ENCODE data around the gene WNT2.
"Not testable (repeated sequence)": the region's sequence is repeated elsewhere in the genome, so short reads cannot be mapped to it uniquely, and the experiment has no call there.

WNT2 gene

GRCh38 chr7:117302396-117302795, 20.5 kb downstream of the WNT2 start:
- Histone ChIP-seq H3K9ac (ENCODE audit: low read depth, low read length) (no peak overlapping the region), H3K27me3 (ENCODE audit: control insufficient read depth, insufficient read depth, low read length) (no peaks in the 10 kb centered on the region), H3K4me1 (ENCODE audit: control insufficient read depth, insufficient read depth, low read length) (peaks cover 8% of the 10 kb centered on the region), H3K36me3 (ENCODE audit: control insufficient read depth, insufficient read depth, low read length) (no peaks in the 10 kb centered on the region), H3K4me3 (ENCODE audit: low read depth, low read length) (no peak overlapping the region), H3K9me3 (ENCODE audit: control insufficient read depth, insufficient read depth, low read length) (no peaks in the 10 kb centered on the region), H3K27ac (ENCODE audit: low read depth, low read length) (no peak overlapping the region)

- not testable (repeated sequence) for H3K27ac ChIP-seq (ENCODE audit: low read depth, low read length); H3K9ac ChIP-seq (ENCODE audit: low read depth, low read length); H3K4me3 ChIP-seq (ENCODE audit: low read depth, low read length)
Observed at GRCh38 chr7:117300506-117300905, 22.4 kb downstream of the WNT2 start.

GRCh38 chr7:117297606-117298005, 25.3 kb downstream of the WNT2 start:
- no peak overlapping the region for H3K27ac ChIP-seq (ENCODE audit: low read depth, low read length)
- no peak overlapping the region for H3K4me3 ChIP-seq (ENCODE audit: low read depth, low read length)
- no peaks in the 10 kb centered on the region for H3K9me3 ChIP-seq (ENCODE audit: control insufficient read depth, insufficient read depth, low read length)
- H3K9ac ChIP-seq (ENCODE audit: low read depth, low read length), result no peak overlapping the region
- H3K4me1 ChIP-seq (ENCODE audit: control insufficient read depth, insufficient read depth, low read length), result no peaks in the 10 kb centered on the region
- no peaks in the 10 kb centered on the region for H3K27me3 ChIP-seq (ENCODE audit: control insufficient read depth, insufficient read depth, low read length)
- H3K36me3 ChIP-seq (ENCODE audit: control insufficient read depth, insufficient read depth, low read length), result no peaks in the 10 kb centered on the region

More at GRCh38 chr7:117300506-117300905, 22.4 kb downstream of the WNT2 start:
- not testable (repeated sequence) for H3K9me3 ChIP-seq (ENCODE audit: control insufficient read depth, insufficient read depth, low read length); H3K36me3 ChIP-seq (ENCODE audit: control insufficient read depth, insufficient read depth, low read length); H3K27me3 ChIP-seq (ENCODE audit: control insufficient read depth, insufficient read depth, low read length); H3K4me1 ChIP-seq (ENCODE audit: control insufficient read depth, insufficient read depth, low read length)

GRCh38 chr7:117296066-117296465, 26.8 kb downstream of the WNT2 start:
- no peaks in the 10 kb centered on the region for H3K36me3 ChIP-seq (ENCODE audit: control insufficient read depth, insufficient read depth, low read length)
- H3K27me3 ChIP-seq (ENCODE audit: control insufficient read depth, insufficient read depth, low read length), result no peaks in the 10 kb centered on the region
- no peaks in the 10 kb centered on the region for H3K4me1 ChIP-seq (ENCODE audit: control insufficient read depth, insufficient read depth, low read length)
- no peak overlapping the region for H3K27ac ChIP-seq (ENCODE audit: low read depth, low read length)
- no peaks in the 10 kb centered on the region for H3K9me3 ChIP-seq (ENCODE audit: control insufficient read depth, insufficient read depth, low read length)
- H3K9ac ChIP-seq (ENCODE audit: low read depth, low read length), result no peak overlapping the region
- H3K4me3 ChIP-seq (ENCODE audit: low read depth, low read length), result no peak overlapping the region

GRCh38 chr7:117285826-117286225, 37.0 kb downstream of the WNT2 start:
- Histone ChIP-seq H3K9me3 (ENCODE audit: control insufficient read depth, insufficient read depth, low read length) (no peaks in the 10 kb centered on the region), H3K36me3 (ENCODE audit: control insufficient read depth, insufficient read depth, low read length) (no peaks in the 10 kb centered on the region), H3K27ac (ENCODE audit: low read depth, low read length) (no peak overlapping the region), H3K9ac (ENCODE audit: low read depth, low read length) (no peak overlapping the region), H3K27me3 (ENCODE audit: control insufficient read depth, insufficient read depth, low read length) (no peaks in the 10 kb centered on the region), H3K4me1 (ENCODE audit: control insufficient read depth, insufficient read depth, low read length) (peaks cover 4% of the 10 kb centered on the region; the same call in 1 of the 2 replicates), H3K4me3 (ENCODE audit: low read depth, low read length) (no peak overlapping the region)

GRCh38 chr7:117284692-117285091, 38.2 kb downstream of the WNT2 start:
- Histone ChIP-seq H3K9ac (ENCODE audit: low read depth, low read length) (no peak overlapping the region), H3K36me3 (ENCODE audit: control insufficient read depth, insufficient read depth, low read length) (no peaks in the 10 kb centered on the region), H3K4me3 (ENCODE audit: low read depth, low read length) (no peak overlapping the region), H3K9me3 (ENCODE audit: control insufficient read depth, insufficient read depth, low read length) (no peaks in the 10 kb centered on the region), H3K27ac (ENCODE audit: low read depth, low read length) (no peak overlapping the region), H3K27me3 (ENCODE audit: control insufficient read depth, insufficient read depth, low read length) (no peaks in the 10 kb centered on the region), H3K4me1 (ENCODE audit: control insufficient read depth, insufficient read depth, low read length) (peaks cover 4% of the 10 kb centered on the region; the same call in 1 of the 2 replicates)

GRCh38 chr7:117283779-117284178, 39.1 kb downstream of the WNT2 start:
- Histone ChIP-seq H3K27me3 (ENCODE audit: control insufficient read depth, insufficient read depth, low read length) (no peaks in the 10 kb centered on the region), H3K27ac (ENCODE audit: low read depth, low read length) (no peak overlapping the region), H3K9me3 (ENCODE audit: control insufficient read depth, insufficient read depth, low read length) (no peaks in the 10 kb centered on the region), H3K9ac (ENCODE audit: low read depth, low read length) (no peak overlapping the region), H3K4me3 (ENCODE audit: low read depth, low read length) (no peak overlapping the region), H3K36me3 (ENCODE audit: control insufficient read depth, insufficient read depth, low read length) (no peaks in the 10 kb centered on the region), H3K4me1 (ENCODE audit: control insufficient read depth, insufficient read depth, low read length) (peaks cover 4% of the 10 kb centered on the region; the same call in 1 of the 2 replicates)

- Histone ChIP-seq H3K4me1 (ENCODE audit: control insufficient read depth, insufficient read depth, low read length) (peaks cover 3% of the 10 kb centered on the region; the same call in 1 of the 2 replicates), H3K27me3 (ENCODE audit: control insufficient read depth, insufficient read depth, low read length) (no peaks in the 10 kb centered on the region), H3K36me3 (ENCODE audit: control insufficient read depth, insufficient read depth, low read length) (no peaks in the 10 kb centered on the region), H3K4me3 (ENCODE audit: low read depth, low read length) (no peak overlapping the region), H3K9ac (ENCODE audit: low read depth, low read length) (no peak overlapping the region), H3K27ac (ENCODE audit: low read depth, low read length) (no peak overlapping the region), H3K9me3 (ENCODE audit: control insufficient read depth, insufficient read depth, low read length) (no peaks in the 10 kb centered on the region)
Observed at GRCh38 chr7:117283371-117283770, 39.5 kb downstream of the WNT2 start.

GRCh38 chr7:117282239-117282812, 40.5 kb downstream of the WNT2 start:
- H3K27me3 ChIP-seq (ENCODE audit: control insufficient read depth, insufficient read depth, low read length), result no peaks in the 10 kb centered on the region
- no peaks in the 10 kb centered on the region for H3K4me1 ChIP-seq (ENCODE audit: control insufficient read depth, insufficient read depth, low read length)
- H3K9me3 ChIP-seq (ENCODE audit: control insufficient read depth, insufficient read depth, low read length), result no peaks in the 10 kb centered on the region
- H3K36me3 ChIP-seq (ENCODE audit: control insufficient read depth, insufficient read depth, low read length), result no peaks in the 10 kb centered on the region
- H3K27ac ChIP-seq (ENCODE audit: low read depth, low read length), result no peak overlapping the region
- no peak overlapping the region for H3K4me3 ChIP-seq (ENCODE audit: low read depth, low read length)
- no peak overlapping the region for H3K9ac ChIP-seq (ENCODE audit: low read depth, low read length)

GRCh38 chr7:117281562-117281961, 41.3 kb downstream of the WNT2 start:
- no peaks in the 10 kb centered on the region for H3K9me3 ChIP-seq (ENCODE audit: control insufficient read depth, insufficient read depth, low read length)
- H3K4me1 ChIP-seq (ENCODE audit: control insufficient read depth, insufficient read depth, low read length), result no peaks in the 10 kb centered on the region
- H3K4me3 ChIP-seq (ENCODE audit: low read depth, low read length), result no peak overlapping the region
- no peak overlapping the region for H3K27ac ChIP-seq (ENCODE audit: low read depth, low read length)
- no peak overlapping the region for H3K9ac ChIP-seq (ENCODE audit: low read depth, low read length)
- no peaks in the 10 kb centered on the region for H3K36me3 ChIP-seq (ENCODE audit: control insufficient read depth, insufficient read depth, low read length)
- H3K27me3 ChIP-seq (ENCODE audit: control insufficient read depth, insufficient read depth, low read length), result no peaks in the 10 kb centered on the region

GRCh38 chr7:117279931-117280557, 42.8 kb downstream of the WNT2 start:
- no peak overlapping the region for H3K27ac ChIP-seq (ENCODE audit: low read depth, low read length)

More at GRCh38 chr7:117279931-117280557, 42.8 kb downstream of the WNT2 start:
- H3K9me3 ChIP-seq (ENCODE audit: control insufficient read depth, insufficient read depth, low read length), result no peaks in the 10 kb centered on the region
- H3K4me1 ChIP-seq (ENCODE audit: control insufficient read depth, insufficient read depth, low read length), result no peaks in the 10 kb centered on the region
- no peaks in the 10 kb centered on the region for H3K27me3 ChIP-seq (ENCODE audit: control insufficient read depth, insufficient read depth, low read length)
- H3K9ac ChIP-seq (ENCODE audit: low read depth, low read length), result no peak overlapping the region
- H3K4me3 ChIP-seq (ENCODE audit: low read depth, low read length), result no peak overlapping the region
- H3K36me3 ChIP-seq (ENCODE audit: control insufficient read depth, insufficient read depth, low read length), result no peaks in the 10 kb centered on the region
